ENCODE results near the gene WDR7. TPM values are rescaled to one million over a fixed set of nuclear protein-coding genes. Genes with fewer than 3 reads are reported as not detected.
A peak's percentile ranks its signal among the peaks of the same experiment; 100 is the strongest.

The WDR7 gene
- total RNA-seq (2014; rRNA removed; shearing (Covaris generic)): 4.7 and 11.0 TPM in 2 replicates

DNA sequence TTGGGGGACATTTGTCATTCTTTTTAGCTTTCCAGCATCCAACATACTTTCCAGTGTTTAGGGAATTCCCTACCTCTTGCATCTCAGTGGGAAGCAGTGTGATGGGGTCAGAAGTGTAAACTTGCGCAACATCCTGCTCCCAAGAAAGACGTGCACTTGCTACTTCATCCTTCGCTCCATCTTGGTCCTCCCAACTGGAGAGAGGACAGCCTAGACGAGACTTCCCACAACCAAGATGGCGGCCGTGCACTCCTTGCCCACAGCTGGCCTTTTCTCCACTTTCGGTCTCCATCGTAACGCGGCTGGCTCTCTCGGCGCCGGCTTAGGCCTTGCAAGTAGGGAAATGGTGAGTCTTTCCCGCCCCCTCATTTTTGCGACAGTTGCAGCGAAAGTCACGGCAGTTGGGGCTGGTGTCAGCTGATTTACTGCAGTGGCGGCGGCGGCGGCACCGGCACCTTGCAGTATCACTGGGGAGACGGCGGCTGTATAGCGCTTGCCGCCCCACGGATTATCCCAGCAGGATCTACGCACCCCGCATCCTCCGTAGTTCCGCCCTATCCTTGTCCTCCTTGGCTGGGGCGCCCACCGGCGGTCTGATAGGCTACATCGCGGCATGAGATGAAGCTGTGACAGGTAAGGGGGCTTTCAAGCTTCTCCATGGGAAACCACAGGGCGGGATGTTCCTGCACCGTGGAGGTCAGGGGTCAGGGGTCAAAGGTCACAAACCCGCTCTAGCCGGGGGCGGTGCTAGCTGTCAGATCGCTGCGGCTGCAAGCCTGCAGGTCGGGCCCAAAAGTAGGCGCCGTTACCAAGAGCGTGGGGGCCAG lies at the start of gene WDR7:
Gene WDR7, plus strand, starts transcription at position 416 of the 827 bp plus-strand sequence. CDS start 21,157 bp downstream, outside the sequence.
- Histone ChIP-seq H3K9me3 (replicated peaks) (no peaks in the 10 kb centered on the region), H3K4me3 (peak within 1 kb of the TSS; percentile 64), H3K27ac (peak within 1 kb of the TSS; percentile 25; the same call in 1 of the 2 replicates), H3K27me3 (replicated peaks) (no peaks in the 10 kb centered on the region), H3K36me3 (no peaks in the 10 kb centered on the region), H3K4me1 (replicated peaks) (peaks cover 9% of the 10 kb centered on the region)
- DNase-seq (ENCODE audit: low read depth in 1 of 2, low spot score in 2 of 2): peak; percentile 91 to 97

DNA sequence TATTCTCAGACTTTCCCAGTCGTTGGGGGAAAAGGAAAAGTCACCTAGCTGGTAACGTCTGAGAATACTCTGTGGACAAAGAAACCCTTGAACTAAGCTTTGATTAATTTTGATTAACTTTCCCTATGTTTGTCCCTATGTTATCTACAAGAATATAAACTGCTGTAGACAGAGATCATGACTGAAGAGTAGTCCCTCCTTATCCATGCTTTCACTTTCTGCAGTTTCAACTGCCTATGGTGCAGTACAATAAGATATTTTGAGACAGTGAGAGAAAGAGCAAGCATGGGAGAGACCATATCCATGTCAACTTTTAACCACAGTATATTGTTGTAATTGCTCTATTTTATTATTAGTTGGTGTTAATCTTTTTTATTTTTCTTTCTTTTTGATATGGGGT lies 44.5 kb upstream of the WDR7 start:
- no peaks in the 10 kb centered on the region for H3K9me3 ChIP-seq (replicated peaks)
- H3K4me3 ChIP-seq: no peak overlapping the region
- no peak overlapping the region for H3K27ac ChIP-seq
- no peaks in the 10 kb centered on the region for H3K27me3 ChIP-seq (replicated peaks)
- peaks cover 72% of the 10 kb centered on the region for H3K36me3 ChIP-seq
- no peaks in the 10 kb centered on the region for H3K4me1 ChIP-seq (replicated peaks)
- no peak for DNase-seq (ENCODE audit: low read depth in 1 of 2, low spot score in 2 of 2)

DNA sequence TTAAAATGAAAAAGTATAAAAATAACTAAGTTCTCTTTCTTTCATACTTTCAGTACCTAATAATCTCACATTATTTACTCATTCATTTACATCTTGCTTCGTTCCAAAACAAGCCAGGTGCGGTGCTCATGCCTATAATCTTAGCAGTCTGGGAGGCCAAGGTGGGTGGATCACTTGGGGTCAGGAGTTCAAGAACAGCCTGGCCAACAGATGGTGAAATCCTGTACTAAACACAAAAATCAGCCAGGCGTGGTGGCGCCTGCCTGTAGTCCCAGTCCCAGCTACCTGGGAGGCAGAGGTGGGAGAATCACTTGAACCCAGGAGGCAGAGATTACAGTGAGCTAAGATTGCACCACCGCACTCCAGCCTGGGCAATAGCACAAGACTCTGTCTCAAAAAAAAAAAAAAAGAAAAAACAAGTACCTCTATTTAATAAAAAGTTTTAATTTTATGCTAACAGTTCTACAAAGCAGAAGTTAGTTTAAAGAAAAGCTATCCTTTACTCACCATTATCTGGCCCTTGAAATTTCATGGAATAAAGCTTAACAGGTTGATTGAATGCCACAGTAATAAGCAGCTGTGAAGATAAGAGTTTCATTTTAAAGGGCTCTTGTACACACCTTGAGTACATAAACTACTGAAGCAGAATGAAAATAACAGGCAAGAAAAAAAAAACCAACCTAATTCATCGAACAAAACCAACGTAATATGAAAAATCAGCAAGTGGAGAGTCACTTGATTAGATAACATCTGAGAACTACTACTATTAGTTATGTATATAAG lies 35.2 kb upstream of the WDR7 start:
- peaks cover 70% of the 10 kb centered on the region for H3K36me3 ChIP-seq
- no peak for DNase-seq (ENCODE audit: low read depth in 1 of 2, low spot score in 2 of 2)
- H3K27ac ChIP-seq: no peak overlapping the region
- no peak overlapping the region for H3K4me3 ChIP-seq
- H3K4me1 ChIP-seq (replicated peaks): no peaks in the 10 kb centered on the region
- no peaks in the 10 kb centered on the region for H3K9me3 ChIP-seq (replicated peaks)
- H3K27me3 ChIP-seq (replicated peaks): no peaks in the 10 kb centered on the region

DNA sequence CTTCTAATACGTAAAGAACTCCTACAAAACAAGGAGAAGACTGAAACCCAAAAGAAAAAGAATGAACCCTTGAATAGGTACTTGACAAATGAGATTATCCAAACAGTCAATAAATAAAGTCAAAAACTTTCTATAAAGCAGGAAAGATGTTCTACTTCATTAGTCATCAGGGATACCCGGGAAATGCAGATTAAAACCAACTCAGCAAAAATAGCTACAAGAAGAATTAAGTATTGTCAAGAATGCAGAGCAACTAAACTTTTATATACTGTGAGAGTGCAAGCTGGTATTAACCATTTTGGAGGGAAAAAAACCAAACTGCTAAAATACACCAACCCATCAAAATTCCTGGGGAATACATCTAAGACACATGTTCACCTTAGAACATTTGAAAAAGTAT lies 23.2 kb upstream of the WDR7 start:
- DNase-seq (ENCODE audit: low read depth in 1 of 2, low spot score in 2 of 2): no peak
- Histone ChIP-seq H3K27ac (no peak overlapping the region), H3K36me3 (peaks cover 42% of the 10 kb centered on the region), H3K4me1 (replicated peaks) (peaks cover 7% of the 10 kb centered on the region), H3K27me3 (replicated peaks) (no peaks in the 10 kb centered on the region), H3K9me3 (replicated peaks) (no peaks in the 10 kb centered on the region), H3K4me3 (no peak overlapping the region)

DNA sequence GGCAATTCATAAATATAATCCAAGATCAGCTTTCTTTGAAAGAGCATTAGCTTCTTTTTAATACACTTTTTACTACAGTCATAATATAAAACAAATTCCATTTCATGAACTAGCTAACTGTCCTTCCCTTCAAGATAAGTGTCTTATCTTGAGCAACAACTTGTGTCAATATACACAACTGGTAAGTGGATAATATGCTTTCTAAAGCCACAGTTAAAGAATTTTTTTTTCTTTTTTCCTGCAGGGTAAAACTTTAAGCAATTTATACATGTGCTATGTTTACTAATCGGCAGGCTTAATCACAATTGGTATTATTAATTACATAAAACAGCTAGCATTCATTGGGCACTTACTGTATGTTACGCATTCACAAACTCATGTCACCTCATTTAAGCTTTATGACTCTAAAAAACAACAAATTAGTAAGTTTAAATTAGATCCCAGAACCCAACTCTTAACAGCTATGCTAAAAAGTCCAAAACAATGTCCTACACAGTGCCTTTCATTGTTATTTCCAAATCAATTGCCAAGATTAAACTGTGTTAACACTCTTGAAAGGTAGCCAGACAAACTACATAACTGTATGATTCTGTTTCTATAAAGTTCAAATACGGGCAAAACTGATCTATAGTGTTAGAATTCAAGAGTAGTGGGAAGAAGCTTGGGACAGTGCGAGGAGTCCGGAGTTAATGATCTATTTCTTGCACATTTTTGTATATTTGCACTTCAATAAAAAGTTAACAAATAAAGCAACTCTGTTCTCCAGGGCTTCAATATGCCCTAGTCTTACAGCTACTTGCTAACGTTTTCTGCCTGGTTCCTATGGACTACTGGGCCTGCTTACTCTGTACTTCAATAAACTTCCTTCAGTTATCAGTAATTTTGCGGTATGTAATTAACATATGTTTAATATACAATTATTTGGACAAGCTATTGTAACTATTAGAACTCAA lies 18.8 kb upstream of the WDR7 start:
- H3K4me1 ChIP-seq (replicated peaks): peaks cover 19% of the 10 kb centered on the region
- no peaks in the 10 kb centered on the region for H3K27me3 ChIP-seq (replicated peaks)
- no peak for DNase-seq (ENCODE audit: low read depth in 1 of 2, low spot score in 2 of 2)
- H3K4me3 ChIP-seq: no peak overlapping the region
- H3K27ac ChIP-seq: no peak overlapping the region
- peaks cover 48% of the 10 kb centered on the region for H3K36me3 ChIP-seq
- no peaks in the 10 kb centered on the region for H3K9me3 ChIP-seq (replicated peaks)

DNA sequence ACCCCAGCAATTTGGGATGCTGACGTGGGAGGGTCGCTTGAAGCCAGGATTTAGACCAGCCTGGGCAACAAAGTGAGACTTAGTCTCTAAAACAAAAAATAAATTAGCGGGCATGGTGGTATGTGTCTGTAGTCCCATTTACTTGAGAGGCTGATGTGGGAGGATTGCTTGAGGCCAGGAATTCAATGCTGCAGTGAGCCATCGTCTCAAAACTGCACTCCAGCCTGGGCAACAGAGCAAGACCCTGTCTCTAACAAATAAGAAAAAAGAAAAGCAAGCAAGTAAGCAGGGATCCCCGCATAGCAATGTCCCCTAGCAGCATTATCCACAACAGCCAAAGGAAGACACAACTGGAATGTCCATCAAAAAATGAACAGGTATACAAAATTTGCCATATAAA lies 16.2 kb upstream of the WDR7 start:
- no peak for DNase-seq (ENCODE audit: low read depth in 1 of 2, low spot score in 2 of 2)
- Histone ChIP-seq H3K4me1 (replicated peaks) (peaks cover 18% of the 10 kb centered on the region), H3K9me3 (replicated peaks) (peaks cover 2% of the 10 kb centered on the region; the same call in 1 of the 2 replicates), H3K36me3 (peaks cover 54% of the 10 kb centered on the region), H3K27ac (no peak overlapping the region), H3K4me3 (no peak overlapping the region), H3K27me3 (replicated peaks) (no peaks in the 10 kb centered on the region)

DNA sequence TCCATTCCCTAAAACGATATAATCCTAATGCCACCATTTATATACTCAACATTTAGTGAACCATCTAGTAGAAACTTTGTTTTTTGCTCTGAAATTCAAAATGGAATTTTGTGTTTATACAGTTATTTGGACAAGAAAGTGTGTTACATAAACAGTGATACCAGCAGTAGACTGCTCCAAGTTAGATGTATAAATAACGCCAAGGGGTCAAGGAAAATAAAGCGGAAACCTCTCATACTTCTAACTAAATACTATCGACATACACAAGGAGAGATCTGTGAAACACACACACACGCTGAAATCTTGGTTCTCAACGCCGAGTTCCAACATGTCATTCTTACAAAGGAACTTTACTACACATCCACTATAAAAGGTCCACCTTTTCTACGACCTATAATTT lies 14.0 kb upstream of the WDR7 start:
- H3K4me3 ChIP-seq: peak overlapping the region; percentile 79
- peaks cover 27% of the 10 kb centered on the region for H3K4me1 ChIP-seq (replicated peaks)
- DNase-seq (ENCODE audit: low read depth in 1 of 2, low spot score in 2 of 2): peak in 1 of 2 experiments; percentile 38
- H3K9me3 ChIP-seq (replicated peaks): peaks cover 2% of the 10 kb centered on the region; the same call in 1 of the 2 replicates
- H3K36me3 ChIP-seq: peaks cover 44% of the 10 kb centered on the region
- H3K27ac ChIP-seq: peak overlapping the region; percentile 90; the same call in 1 of the 2 replicates
- no peaks in the 10 kb centered on the region for H3K27me3 ChIP-seq (replicated peaks)

DNA sequence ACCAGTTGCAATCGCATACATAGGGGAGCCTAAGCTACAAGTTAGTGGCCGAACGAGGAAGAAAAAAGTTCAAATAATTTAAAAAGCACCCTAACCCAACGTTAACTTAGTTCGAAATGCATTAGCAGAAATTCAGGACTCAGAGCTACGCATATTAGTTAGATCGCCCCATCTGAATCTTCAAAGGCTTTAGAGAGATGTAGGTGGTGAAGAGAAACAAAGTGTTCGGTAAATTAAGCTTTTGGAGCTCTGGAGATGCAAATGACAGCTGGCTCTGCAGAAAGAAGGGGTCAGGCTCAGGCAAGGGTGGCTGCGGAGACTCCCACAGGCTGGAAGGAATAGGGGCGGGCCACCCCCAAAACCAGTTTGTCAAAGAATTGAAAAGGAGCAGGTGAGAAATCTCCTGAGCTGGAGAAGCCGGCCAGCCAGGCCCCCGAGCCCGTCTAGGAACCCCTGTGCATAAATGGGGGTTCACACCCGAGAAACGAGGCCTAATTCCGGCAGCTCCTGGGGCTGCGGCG lies 13.4 kb upstream of the WDR7 start:
- peaks cover 2% of the 10 kb centered on the region; the same call in 1 of the 2 replicates for H3K9me3 ChIP-seq (replicated peaks)
- no peak for DNase-seq (ENCODE audit: low read depth in 1 of 2, low spot score in 2 of 2)
- peaks cover 38% of the 10 kb centered on the region for H3K36me3 ChIP-seq
- peak overlapping the region; percentile 90 for H3K27ac ChIP-seq
- H3K4me3 ChIP-seq: peak overlapping the region; percentile 79
- no peaks in the 10 kb centered on the region for H3K27me3 ChIP-seq (replicated peaks)
- H3K4me1 ChIP-seq (replicated peaks): peaks cover 29% of the 10 kb centered on the region

DNA sequence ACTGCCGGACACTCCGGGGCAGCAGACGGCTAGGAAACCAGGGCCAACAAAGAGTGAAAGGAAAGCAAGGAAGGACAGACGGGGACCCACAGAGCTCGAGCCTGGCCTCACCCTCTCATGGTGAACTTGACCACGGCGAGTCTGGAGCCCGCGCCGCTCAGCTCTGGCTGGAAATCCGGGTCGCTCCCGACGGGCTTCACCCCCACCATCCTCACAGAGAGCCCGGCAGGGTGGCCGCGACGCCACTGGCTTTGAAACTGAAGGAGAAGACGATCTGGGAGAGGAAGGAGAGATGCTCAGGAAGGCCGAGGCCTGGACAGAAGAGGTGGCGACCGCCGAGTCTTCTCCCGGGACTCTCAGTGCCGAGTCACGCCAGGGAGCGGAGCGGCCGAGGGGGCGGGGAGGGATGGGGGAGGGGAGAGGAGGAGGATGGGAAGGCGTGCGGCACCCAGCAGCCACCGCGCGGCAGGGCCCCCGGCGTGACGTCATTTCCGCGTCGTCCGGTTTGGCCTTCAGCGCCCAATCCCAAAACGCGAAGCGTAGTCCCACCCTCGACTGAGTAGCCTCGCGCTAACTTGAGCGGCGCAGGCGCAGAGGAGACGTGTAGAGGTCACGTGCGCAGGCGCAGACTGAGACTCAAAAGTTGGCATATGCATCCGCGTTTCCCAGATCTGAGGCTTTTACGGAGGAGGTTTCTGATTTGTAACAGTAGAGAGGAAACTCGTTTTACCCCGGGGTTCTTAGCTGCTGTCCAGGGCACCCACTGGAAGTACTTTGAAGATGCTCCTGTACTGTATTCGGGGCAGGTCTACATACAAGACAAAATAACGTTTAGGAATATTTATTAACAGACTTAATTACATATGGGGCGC lies 12.7 kb upstream of the WDR7 start, which contains the start of gene TXNL1:
Gene TXNL1, minus strand, starts transcription at position 361 of the 872 bp plus-strand sequence. Its CDS starts 152 bp downstream, at position 209.
- Histone ChIP-seq H3K9me3 (replicated peaks) (peaks cover 2% of the 10 kb centered on the region; the same call in 1 of the 2 replicates), H3K27me3 (replicated peaks) (no peaks in the 10 kb centered on the region)
- peak; percentile 86 to 99 for DNase-seq (ENCODE audit: low read depth in 1 of 2, low spot score in 2 of 2)

DNA sequence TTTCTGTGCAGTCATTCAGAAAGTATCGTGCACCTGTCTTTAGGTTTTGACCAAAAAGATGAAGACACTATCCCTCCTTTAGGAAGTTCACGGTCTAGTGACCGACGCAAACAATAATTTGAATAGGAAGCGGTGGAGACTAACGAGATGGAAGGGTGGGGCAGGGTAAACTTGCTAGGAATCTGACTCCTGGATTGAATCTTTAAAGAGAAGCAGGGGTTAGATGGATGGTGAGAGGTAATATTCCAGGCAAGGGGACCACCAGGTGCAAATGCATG lies 12.1 kb upstream of the WDR7 start:
- Histone ChIP-seq H3K27ac (peak overlapping the region; percentile 90), H3K4me3 (peak overlapping the region; percentile 79), H3K27me3 (replicated peaks) (no peaks in the 10 kb centered on the region), H3K4me1 (replicated peaks) (peaks cover 29% of the 10 kb centered on the region), H3K9me3 (replicated peaks) (peaks cover 2% of the 10 kb centered on the region; the same call in 1 of the 2 replicates), H3K36me3 (peaks cover 34% of the 10 kb centered on the region)
- no peak for DNase-seq (ENCODE audit: low read depth in 1 of 2, low spot score in 2 of 2)

More for the DNA sequence above, 12.7 kb upstream of the WDR7 start, which contains the start of gene TXNL1:
- Histone ChIP-seq H3K4me1 (replicated peaks) (peaks cover 29% of the 10 kb centered on the region), H3K27ac (peak within 1 kb of the TSS; percentile 90), H3K36me3 (peaks cover 34% of the 10 kb centered on the region), H3K4me3 (peak within 1 kb of the TSS; percentile 79)

DNA sequence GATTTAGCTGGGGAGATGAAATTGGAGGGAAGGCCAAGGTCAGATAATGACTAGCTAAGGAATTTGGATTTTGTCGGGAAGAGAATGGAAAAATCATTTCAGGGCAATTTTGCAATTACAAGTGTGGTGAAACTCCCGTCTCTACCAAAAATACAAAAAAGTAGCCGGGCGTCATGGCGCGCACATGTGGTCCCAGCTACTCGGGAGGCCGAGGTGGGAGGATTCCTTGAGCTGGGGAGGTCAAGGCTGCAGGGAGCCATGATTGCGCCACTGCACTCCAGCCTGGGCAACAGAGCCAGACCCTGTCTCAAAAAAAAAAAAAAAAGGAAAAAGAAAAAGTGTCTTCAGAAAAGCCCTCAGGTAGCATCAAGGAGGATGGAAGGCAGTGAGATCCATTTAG lies 11.6 kb upstream of the WDR7 start:
- H3K4me1 ChIP-seq (replicated peaks): peaks cover 29% of the 10 kb centered on the region
- no peak overlapping the region for H3K4me3 ChIP-seq
- H3K27ac ChIP-seq: no peak overlapping the region
- peaks cover 28% of the 10 kb centered on the region for H3K36me3 ChIP-seq
- no peak for DNase-seq (ENCODE audit: low read depth in 1 of 2, low spot score in 2 of 2)
- H3K27me3 ChIP-seq (replicated peaks): no peaks in the 10 kb centered on the region
- H3K9me3 ChIP-seq (replicated peaks): peaks cover 2% of the 10 kb centered on the region; the same call in 1 of the 2 replicates

DNA sequence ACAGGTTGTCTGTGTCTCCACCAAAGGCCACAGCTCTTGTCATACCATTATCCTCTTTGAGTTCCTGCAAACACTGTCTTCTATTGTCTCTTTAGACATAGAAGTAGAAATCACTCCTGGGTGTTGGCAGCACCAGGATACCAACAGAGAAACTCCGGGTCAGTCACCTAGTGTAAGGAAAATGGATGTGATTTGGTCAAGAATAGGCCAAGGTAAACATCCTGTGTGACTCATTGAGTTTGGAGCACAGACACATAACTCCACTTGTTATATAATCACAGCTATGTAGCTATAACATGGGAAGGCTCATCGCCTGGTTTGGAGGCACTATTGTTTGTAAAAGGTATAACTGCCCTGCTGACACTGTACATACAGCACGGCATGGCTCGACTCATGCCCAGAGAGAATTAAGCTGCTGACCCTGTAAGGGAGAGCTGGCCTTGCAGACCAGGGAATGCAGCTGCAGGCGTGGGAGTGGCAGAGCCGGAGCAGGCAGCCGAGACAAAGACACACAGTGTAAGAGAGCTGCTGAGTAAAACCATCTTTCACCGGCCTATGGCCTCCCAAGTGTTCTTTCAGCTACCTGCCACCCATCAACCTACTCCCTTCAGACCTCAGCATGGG lies 9.3 kb upstream of the WDR7 start:
- peaks cover 18% of the 10 kb centered on the region for H3K4me1 ChIP-seq (replicated peaks)
- H3K27me3 ChIP-seq (replicated peaks): no peaks in the 10 kb centered on the region
- H3K4me3 ChIP-seq: no peak overlapping the region
- H3K36me3 ChIP-seq: peaks cover 10% of the 10 kb centered on the region
- peak overlapping the region; percentile 42 for H3K27ac ChIP-seq
- DNase-seq (ENCODE audit: low read depth in 1 of 2, low spot score in 2 of 2): peak; percentile 40 to 48
- peaks cover 2% of the 10 kb centered on the region; the same call in 1 of the 2 replicates for H3K9me3 ChIP-seq (replicated peaks)

Data from SJSA1 (cell line).